Right renal pelvis (tissue), 4 donors: ENCODE results near the gene TEKT2. TPM values are rescaled to one million over a fixed set of nuclear protein-coding genes. Genes with fewer than 3 reads are reported as not detected.

Source experiments
- DNase-seq, 4 donors: peaks; one replicate each; pipeline ENCODE4 v3.0.0-alpha.2; 2013; ENCODE audit warnings: low read depth in 4 of 4, low spot score in 3 of 4, missing footprints in 1 of 4
- polyA plus RNA-seq, 4 donors: library from polyadenylated mRNA; unstranded; fragments of 120-200 nt; gene quantifications; one replicate each; pipeline ENCODE4 v1.2.1, GENCODE V29; 2013; ENCODE audit not compliant: insufficient read length in 4 of 4

TEKT2 gene
- polyA plus RNA-seq, 4 donors, result 9.8 to 12.0 (median 10.6) TPM

DNA sequence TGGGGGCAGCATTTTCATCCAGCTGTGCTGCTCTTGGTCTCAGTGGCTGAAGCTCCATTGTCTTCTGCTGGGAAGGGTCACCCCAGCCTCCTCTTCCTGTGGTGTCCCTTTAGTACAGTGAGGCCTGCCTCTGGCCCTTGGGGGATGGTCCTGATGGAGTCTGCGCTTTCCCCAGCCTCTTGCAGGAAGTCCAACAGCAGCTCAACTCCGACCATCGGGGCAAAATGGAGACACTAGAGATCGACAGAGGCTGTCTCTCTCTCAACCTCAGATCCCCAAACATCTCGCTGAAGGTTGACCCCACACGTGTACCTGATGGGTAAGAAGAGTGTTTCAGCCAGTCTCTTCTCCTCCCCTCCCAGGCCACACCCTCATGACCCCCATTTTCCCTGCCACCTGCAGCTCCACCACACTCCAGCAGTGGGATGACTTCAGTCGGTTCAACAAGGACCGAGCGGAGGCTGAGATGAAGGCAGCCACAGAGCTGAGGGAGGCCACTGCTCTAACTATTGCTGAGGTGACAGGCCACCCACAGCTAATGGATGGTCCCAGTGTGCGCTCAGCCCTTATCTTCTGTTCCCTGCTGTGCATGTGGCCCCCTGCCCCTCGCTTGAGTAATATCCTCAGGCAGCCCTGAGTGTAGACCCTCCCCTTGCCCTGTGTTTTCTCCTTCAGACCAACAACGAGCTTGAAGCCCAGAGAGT is 2.8 kb downstream of the TEKT2 start:
- no peak for DNase-seq

DNA sequence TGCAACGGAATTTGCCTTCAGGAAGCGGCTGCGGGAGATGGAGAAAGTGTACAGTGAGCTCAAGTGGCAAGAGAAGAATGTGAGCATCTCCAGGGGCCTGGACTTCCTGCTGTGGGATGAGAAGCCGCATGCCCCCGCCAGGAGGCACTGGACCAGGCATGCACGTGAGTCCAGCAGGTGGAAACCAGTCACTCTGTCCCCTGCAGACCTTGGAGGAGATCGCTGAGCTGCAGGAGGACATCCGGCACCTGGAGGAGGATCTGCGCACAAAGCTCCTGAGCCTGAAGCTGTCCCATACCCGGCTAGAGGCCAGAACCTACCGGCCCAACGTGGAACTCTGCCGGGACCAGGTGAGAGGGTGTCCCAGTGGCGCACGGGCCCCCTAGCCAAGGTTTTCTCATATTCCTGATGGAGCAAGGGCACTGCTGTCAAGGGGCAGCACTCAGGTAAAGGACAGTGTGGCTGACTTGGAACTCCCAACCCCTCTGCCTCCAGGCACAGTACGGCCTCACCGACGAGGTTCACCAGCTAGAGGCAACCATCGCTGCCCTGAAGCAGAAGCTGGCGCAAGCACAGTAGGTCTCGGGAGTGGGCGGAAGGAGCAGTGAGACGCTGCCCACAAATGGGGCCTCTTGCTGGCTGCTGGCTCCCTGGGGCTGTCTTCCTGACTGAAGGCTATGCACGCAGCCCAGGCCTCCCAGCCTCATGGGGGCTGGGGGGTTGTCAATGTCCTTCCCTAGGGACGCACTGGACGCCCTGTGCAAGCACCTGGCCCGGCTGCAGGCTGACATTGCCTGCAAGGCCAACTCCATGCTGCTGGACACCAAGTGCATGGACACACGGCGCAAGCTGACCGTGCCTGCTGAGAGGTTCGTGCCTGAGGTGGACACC is 3.6 kb downstream of the TEKT2 start:
- DNase-seq, result no peak

DNA sequence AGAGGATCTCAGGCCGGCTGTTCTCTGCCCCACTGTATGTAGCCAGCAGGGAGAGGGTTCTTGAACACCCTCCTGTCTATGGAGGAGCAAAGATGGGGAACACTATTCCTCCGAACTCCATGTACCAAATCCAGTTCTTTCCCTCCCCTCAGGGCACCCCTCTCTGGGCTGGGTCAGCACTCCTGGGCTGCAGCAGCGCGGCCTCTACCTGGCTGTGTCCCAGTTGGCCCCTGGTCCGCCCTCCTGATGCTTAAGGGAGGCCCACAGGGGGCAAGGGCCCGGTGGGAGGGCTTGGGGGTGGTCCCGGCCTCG is 4.3 kb downstream of the TEKT2 start:
- no peak for DNase-seq

DNA sequence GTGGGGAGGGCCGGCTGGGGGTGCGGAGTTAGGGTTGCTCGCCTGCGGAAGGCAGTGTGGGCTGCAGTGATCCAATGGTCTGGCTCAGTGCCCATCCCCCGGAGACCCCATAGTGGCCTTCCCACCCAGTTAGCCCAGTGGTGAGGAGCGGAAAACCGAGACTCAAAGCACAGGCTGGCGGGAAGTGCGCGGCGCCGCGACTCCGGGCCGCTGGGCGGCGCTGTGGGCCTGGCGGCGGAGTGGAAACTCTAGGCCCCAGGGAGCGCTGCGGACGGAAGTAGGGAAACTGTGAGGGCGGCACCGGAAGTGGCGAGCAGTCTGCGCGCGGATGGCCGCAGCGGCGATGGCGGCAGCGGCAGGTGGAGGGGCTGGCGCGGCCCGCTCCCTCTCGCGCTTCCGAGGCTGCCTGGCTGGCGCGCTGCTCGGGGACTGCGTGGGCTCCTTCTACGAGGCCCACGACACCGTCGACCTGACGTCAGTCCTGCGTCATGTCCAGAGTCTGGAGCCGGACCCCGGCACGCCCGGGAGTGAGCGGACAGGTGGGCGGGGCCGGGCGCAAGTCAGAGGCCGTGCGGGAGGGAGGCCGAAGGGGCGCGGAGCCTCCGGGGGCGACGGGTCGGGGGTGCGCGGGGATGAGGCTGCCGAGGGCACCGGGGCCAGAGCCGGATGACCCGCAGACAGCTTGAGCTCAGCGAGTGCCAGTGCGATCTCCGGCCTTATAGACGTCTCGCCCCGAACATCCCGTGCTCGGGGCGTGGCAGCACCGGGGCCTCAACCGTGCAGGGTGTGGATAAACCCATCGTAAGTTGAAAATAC is 4.9 kb downstream of the TEKT2 start, which contains the start of gene ADPRS:
ADPRS (plus strand) TSS at position 316 of the 816 bp plus-strand sequence; CDS start at position 329, 13 bp downstream.
- DNase-seq, result peak; percentile 67 to 82 (median 70)

DNA sequence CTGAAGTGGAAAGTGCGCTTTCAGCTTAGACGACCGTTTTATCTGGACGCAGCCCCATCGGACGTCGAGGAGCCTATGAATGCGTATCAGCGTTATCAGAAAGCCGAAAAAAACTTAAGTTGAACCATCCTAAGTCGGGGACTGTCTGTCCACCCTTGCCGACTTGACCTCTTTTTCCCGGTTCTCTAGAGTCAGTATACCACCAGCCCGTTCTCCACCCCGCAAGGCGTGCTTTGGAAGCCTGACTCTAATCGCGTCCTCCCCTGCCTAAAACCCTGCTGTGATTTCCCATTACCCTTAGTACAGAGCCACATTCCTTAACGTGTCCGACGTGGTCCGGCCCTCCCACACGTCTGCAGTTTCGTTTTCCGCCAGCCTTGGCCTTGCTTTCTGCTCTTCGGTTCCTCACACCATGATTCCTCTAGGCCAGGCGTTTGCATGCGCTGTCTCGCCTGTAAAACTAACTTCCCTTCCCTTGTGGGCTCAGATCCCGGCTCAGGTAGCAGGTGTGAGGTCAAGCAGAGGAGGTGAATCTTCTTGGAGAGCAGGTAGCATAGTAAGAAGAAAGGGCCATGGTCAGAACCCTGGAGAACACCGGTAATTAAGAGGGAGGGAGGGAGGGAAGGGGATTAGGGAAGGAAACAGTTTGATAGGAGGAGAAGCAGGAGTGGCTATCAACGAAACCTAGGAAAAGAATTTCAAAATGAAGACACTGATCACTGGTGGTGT is 5.7 kb downstream of the TEKT2 start:
- DNase-seq, result no peak

DNA sequence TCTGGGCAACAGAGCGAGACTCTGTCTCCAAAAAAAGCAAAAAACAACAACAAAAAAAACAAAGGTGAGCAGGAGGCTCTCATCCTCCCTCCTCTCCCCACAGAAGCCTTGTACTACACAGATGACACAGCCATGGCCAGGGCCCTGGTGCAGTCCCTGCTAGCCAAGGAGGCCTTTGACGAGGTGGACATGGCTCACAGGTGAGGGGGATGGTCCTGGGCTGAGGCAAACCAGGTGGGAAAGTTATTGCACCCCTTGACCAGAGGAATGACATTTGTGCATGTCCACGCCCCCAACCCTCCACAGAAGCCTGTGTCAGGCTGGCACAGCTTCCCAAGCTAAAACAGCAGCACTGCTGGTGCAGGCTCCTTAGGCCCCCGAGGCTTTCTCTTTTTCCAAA is 7.2 kb downstream of the TEKT2 start:
- no peak for DNase-seq

DNA sequence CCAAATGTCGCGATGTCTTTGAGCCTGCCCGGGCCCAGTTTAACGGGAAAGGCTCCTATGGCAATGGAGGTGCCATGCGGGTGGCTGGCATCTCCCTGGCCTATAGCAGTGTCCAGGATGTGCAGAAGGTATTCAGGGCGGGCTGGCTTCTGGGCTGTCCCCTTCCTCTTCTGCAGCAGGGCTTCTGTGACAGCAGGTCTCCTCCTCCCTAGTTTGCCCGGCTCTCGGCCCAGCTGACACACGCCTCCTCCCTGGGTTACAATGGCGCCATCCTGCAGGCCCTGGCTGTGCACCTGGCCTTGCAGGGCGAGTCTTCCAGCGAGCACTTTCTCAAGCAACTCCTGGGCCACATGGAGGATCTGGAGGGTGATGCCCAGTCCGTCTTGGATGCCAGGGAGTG is 7.8 kb downstream of the TEKT2 start:
- no peak for DNase-seq

DNA sequence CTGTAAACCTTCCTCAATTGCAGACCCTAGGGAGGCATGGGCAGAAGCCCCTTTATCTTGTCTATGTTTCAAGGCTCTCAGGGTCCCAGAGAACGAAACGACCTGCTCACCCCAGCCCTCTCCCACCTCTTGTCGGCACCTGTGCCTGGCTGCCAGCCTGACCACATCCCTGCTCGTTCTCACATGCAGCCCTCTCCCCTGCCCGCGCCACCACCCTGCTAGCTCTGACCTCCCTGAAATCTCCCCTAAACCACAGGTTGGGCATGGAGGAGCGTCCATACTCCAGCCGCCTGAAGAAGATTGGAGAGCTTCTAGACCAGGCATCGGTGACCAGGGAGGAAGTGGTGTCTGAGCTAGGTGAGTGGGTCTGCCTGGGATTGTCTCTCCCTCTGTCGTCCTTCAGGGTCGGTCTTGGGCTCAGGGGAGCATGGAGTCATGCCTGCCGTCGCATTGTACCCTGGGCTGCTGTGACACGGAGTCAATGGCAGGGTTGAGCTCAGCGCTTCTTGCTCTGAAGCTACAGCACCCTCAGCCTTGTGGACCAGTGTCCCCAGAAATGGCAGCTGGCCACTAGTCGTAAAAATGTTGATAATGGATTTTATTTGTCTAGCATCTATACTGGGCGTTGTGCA is 8.4 kb downstream of the TEKT2 start:
- DNase-seq, result no peak

DNA sequence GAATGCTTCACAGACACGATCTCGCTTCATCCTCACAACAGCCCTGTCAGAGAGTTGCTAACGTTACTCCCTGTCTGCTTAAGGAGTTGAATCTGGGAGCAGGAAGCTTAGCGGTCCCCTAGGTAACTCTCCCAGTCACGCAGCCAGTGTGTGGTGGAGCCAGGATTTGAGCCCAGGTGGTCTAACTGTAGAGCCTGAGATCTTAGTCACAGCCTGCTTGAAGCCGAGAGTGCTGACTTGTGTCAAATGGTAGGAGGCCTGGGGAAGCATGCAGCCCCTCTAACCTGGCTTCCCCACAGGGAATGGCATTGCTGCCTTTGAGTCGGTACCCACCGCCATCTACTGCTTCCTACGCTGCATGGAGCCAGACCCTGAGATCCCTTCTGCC is 8.9 kb downstream of the TEKT2 start:
- DNase-seq, result no peak

DNA sequence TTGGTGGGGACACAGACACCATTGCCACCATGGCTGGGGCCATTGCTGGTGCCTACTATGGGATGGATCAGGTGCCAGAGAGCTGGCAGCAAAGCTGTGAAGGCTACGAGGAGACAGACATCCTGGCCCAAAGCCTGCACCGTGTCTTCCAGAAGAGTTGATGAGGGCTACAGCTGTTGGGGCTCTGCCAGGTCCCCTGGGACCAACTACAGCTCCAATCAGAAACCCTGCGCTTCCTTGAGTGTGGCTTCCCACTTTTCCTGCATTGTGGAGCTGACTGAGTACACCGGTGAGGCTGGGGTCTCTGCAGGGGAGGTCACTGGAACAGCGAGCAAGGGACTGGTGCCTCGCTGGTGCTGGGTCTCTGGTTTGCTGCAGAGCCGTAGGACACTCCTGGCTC is 9.3 kb downstream of the TEKT2 start:
- DNase-seq, result no peak

DNA sequence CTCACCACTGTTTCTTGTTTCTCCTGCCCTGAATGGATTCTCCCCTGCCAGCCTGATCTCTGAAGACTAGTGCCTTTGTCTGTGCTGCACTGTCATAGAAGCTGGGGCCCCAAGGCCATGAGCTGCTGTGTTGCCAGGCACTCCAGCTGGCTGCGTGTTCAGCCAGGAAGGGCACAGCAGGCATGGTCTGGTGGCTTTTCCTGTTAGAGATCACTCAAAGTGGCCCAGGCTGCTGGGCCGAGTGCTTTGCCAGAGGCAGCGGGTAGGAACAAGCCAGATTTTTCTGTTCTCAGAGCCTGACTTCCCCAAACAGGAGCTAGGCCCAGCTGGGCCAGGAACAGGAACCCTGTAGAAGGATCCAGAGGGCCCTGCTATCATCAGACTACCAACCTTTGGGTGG is 10.0 kb downstream of the TEKT2 start:
- DNase-seq, result no peak

DNA sequence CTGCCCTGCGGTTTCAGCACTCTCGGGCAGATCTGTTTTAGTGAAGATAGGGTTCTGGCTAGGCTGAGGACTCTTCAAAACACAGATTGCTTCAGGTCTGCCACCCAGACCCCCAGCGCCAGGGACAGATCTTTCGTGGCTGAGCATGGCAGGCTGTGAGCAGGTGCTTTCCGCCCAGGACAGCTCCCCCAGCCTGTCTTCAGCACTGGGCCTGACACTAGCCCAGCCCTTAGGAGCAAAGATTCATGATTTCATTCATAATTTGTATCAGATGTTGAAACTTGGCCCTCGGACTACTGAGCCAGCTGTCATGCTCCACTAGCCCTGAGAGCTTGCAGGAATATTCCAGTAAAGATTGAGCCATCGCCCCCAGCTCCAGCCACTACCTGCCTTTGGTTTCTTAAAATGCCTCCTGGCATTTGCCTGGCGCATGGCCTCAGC is 10.7 kb downstream of the TEKT2 start:
- no peak for DNase-seq

DNA sequence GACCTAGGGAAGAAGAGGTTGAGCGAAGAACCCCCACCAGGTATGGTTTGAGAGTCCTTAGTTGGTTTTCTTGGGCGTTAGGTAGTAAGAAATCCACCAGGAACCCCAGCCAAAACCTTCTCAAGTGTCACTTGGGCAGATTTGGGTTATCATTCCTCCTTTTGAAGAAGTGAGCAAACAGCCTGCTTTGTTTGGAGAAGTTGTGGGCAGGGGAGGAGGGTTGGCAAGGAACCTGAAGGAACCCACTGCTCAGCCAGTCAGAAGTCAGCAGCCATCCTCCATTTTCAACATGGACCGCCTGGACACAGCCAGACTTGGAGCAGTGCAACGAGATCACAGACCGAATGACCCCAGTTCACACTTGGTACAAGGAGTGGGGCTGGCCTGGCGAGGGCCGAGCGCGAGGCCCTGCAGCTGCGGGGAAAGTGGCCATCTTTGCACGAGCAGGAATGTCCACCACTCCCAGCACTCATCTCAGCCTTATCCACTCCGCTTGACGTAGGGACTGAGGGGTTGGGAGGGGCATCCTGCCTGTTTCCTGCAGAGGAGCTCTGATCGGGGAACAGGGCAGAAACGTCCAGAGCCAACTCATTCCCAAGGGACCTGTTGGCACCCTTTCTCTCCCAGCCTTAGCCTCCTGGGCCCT is 12.0 kb downstream of the TEKT2 start:
- DNase-seq, result no peak

DNA sequence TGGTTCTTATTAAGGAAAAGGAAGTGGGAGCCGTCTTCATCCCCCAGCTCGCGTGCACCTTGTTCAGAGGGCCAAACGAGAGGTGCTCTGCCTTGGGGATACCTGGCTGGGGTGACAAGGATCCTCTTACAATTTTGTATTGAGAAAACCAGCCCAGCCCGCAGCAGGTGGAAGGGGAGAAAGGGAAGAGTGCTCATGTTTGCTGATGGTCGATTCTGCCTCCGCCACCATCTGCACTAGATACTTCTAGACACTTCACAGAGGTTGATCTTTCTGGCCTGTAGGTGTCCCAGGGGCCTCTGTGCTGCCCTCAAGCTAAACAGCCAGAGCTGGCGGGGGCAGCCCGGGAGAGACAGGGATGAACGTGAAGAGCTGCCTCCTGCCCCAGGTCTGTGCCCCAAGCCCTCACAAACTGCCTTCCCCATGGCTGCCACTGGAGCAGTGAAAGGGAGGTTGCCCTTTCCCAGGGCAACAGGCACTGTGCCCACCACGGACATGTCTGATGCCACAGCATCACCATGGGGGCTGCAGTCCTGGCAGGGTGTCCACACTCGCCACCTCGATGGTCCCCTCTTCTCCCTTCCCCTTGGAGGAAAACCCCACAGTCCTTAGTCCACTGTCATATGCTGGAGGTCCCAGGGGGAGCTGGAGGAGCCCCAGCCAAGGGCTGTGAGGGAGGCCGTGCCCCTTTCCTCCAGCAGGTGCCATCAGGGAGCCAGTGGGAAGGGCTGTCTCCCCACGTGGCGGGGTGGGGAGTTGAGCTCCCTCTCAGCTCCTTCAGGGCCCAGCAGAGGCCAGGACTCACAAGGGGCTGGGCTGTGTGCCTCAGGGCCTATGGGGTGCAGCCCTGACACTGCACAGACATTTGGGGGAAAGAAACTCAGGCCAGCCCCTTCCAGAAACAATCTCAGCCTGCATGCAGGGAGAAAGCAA is 12.9 kb downstream of the TEKT2 start:
- no peak for DNase-seq

DNA sequence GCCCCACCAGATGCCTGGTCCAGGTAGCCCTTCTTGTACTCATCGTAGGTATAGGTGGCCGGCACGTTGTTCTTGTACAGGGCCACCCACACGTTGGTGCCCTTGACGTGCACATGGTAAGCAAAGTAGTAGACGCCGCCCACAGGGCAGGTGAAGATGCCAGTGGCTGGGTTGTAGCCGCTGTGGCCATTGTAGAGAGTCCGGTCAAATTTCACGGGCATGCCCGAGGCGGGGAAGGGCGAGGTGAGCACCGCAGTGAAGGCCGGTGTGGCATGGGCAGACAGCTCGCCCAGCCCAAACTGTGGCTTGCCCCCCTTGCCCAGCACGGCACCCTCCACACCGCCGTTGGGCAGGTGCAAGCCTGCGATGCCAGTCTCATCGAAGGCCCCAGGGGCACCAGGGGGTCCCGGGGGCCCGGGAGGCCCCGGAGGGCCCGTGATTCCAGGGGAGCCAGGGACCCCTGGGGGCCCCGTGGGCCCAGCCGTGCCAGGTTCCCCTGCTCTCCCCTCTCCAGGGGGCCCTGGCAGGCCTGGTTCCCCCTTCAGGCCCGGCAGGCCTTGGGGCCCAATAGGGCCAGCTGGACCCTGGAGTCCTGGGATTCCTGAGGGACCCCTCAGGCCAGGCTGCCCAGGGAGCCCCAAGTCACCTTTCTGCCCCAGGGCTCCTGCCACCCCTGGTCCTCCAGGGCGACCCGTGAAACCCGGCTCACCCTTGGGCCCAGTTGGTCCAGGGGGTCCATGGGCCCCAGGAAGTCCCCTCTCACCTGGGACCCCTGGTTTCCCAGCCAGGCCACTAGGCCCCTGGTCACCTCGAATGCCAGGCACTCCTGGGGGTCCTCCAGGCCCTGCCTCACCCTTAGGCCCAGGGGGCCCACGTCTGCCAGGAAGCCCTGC is 14.0 kb downstream of the TEKT2 start:
- no peak for DNase-seq

DNA sequence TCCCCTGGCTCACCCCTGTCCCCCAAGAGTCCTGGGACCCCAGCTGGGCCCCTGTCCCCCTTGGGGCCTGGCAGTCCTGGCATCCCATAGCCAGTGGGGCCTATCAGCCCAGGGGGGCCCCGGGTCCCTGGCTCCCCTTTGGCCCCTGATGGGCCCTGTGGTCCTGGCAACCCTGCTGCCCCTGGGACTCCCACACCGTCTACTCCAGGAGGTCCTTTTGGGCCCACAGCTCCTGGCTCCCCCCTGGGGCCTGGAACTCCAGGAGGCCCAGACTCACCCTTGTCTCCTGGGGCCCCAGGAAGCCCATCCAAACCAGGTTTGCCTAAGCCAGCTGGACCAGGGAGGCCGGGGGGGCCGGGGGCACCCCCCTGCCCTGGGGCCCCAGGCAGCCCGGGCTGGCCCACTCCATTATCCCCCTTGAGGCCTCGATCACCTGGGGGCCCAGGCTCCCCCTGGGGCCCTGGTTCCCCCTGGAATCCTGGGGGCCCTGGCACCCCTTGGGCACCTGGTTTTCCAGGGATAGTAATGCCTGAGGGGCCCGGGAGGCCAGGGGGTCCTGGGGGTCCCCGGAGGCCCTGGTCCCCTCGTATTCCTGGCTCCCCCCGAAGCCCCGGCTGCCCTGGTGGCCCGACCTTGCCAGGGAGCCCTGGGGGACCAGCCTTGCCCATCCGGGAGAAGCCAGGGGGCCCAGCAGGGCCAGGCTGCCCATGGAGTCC is 14.9 kb downstream of the TEKT2 start:
- no peak for DNase-seq
